Urothelium cell line (cell line): ENCODE data around the gene LBHD2.
A peak's percentile ranks its signal among the peaks of the same experiment; 100 is the strongest.
"Not testable (repeated sequence)": the region's sequence is repeated elsewhere in the genome, so short reads cannot be mapped to it uniquely, and the experiment has no call there.

ENCODE experiments used
- DNase-seq: peaks from one replicate; pipeline ENCODE4 v3.0.0; 2011; ENCODE audit warnings: low spot score, mixed read lengths
- FAIRE-seq: peaks from 2 replicates; lab custom pipeline; 2011; peaks lifted over from hg19 to GRCh38; lab: Jason Lieb, UNC

LBHD2 gene

GRCh38 chr14:103117499-103117898, 33.5 kb downstream of the LBHD2 start:
- not testable (repeated sequence) for DNase-seq, FAIRE-seq

- FAIRE-seq (no peak), DNase-seq (no peak)
These were observed 34.1 kb downstream of the LBHD2 start for GRCh38 chr14:103118018-103118662.

- FAIRE-seq, result no peak
- DNase-seq, result no peak
These were observed 34.8 kb downstream of the LBHD2 start for GRCh38 chr14:103118663-103119404.

- not testable (repeated sequence) for DNase-seq, FAIRE-seq
These were observed 35.5 kb downstream of the LBHD2 start for GRCh38 chr14:103119527-103119926.

GRCh38 chr14:103121121-103121845, 37.3 kb downstream of the LBHD2 start:
- no peak for DNase-seq

GRCh38 chr14:103121846-103122584, 38.0 kb downstream of the LBHD2 start:
- FAIRE-seq, result no peak
- peak; percentile 78 for DNase-seq

More at GRCh38 chr14:103121121-103121845, 37.3 kb downstream of the LBHD2 start:
- no peak for FAIRE-seq

- DNase-seq (no peak), FAIRE-seq (no peak)
These were observed 38.6 kb downstream of the LBHD2 start for GRCh38 chr14:103122585-103122946.

- FAIRE-seq, result no peak
- no peak for DNase-seq
These were observed 39.1 kb downstream of the LBHD2 start, which contains the start of gene TNFAIP2 for GRCh38 chr14:103122947-103123633. TSS of gene TNFAIP2 (plus strand) at chr14:103123461. CDS start at chr14:103126458, 2,997 bp downstream.

- DNase-seq (no peak), FAIRE-seq (no peak)
These were observed 39.9 kb downstream of the LBHD2 start for GRCh38 chr14:103123634-103124500.

- no peak for DNase-seq
- FAIRE-seq, result no peak
These were observed 40.5 kb downstream of the LBHD2 start for GRCh38 chr14:103124501-103125001.

GRCh38 chr14:103125098-103126070, 41.4 kb downstream of the LBHD2 start:
- FAIRE-seq (no peak), DNase-seq (no peak)

- FAIRE-seq, result no peak
- DNase-seq, result no peak
These were observed 42.3 kb downstream of the LBHD2 start for GRCh38 chr14:103126088-103126872.

GRCh38 chr14:103126873-103127304, 42.9 kb downstream of the LBHD2 start:
- DNase-seq (no peak), FAIRE-seq (no peak)

GRCh38 chr14:103127356-103127755, 43.3 kb downstream of the LBHD2 start:
- no peak for FAIRE-seq
- DNase-seq, result no peak

- DNase-seq, result no peak
- no peak for FAIRE-seq
These were observed 44.0 kb downstream of the LBHD2 start for GRCh38 chr14:103127861-103128598.

- DNase-seq, result no peak
- no peak for FAIRE-seq
These were observed 44.8 kb downstream of the LBHD2 start for GRCh38 chr14:103128631-103129300.
